Measurements from ENCODE around the gene ARHGAP22. TPM values are rescaled to one million over a fixed set of nuclear protein-coding genes. Genes with fewer than 3 reads are reported as not detected.

The ARHGAP22 gene
- total RNA-seq, 1 experiment from 2014 or later, result not detected

DNA sequence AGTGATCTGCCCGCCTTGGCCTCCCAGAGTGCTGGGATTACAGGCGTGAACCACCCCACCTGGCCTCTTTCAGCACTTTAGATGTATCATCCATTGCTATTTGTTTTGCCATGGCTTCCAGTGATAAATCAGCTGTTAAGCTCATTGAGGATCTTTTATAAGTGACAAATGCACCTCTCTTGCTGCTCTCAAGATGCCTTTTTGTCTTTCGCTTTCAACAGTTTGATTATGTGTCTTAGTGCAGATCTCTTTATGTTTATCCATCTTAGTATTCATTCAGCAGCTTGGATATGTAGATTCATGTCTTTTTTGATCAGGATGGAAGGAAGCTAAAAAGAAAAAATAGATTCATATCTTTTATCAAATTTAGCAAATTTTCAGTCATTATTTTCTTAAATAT is 192.8 kb downstream of the ARHGAP22 start:
- Histone ChIP-seq H3K4me3 (no peak overlapping the region), H3K27ac (no peak overlapping the region), H3K4me1 (no peaks in the 10 kb centered on the region), H3K27me3 (no peaks in the 10 kb centered on the region), H3K36me3 (peaks cover 12% of the 10 kb centered on the region), H3K9me3 (replicated peaks) (no peaks in the 10 kb centered on the region; the same call in 1 of the 2 replicates)
- no peak for DNase-seq

GRCh38 chr10:48411510-48411909 is 193.4 kb downstream of the ARHGAP22 start:
- no peak overlapping the region for H3K27ac ChIP-seq
- no peaks in the 10 kb centered on the region for H3K4me1 ChIP-seq
- DNase-seq, result no peak
- H3K36me3 ChIP-seq, result peaks cover 12% of the 10 kb centered on the region
- H3K27me3 ChIP-seq, result no peaks in the 10 kb centered on the region
- no peaks in the 10 kb centered on the region; the same call in 1 of the 2 replicates for H3K9me3 ChIP-seq (replicated peaks)
- H3K4me3 ChIP-seq, result no peak overlapping the region

- Histone ChIP-seq H3K4me1 (no peaks in the 10 kb centered on the region), H3K4me3 (no peak overlapping the region), H3K36me3 (peaks cover 12% of the 10 kb centered on the region), H3K9me3 (replicated peaks) (no peaks in the 10 kb centered on the region; the same call in 1 of the 2 replicates), H3K27me3 (no peaks in the 10 kb centered on the region), H3K27ac (no peak overlapping the region)
- DNase-seq, result no peak
Measured at GRCh38 chr10:48410503-48410902, 194.4 kb downstream of the ARHGAP22 start.

DNA sequence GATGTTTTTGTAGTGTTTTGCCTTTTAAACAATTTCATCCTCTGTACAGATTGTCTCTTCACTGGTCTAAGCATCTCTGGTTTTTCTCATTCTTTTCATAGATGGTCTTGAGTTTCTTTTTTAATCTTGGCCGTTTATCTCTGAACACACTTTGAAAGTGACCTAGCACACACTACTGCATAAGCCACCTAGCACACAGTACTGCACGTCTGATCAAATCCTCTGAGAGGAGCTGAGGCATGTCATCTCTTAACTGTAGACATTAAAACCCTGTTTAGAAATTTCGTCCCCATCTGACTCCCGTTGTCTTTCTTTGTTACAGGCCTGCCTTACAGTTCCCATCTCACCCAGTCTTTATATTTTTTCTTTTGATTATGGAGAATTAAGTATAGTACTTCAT is 198.2 kb downstream of the ARHGAP22 start:
- H3K36me3 ChIP-seq, result peaks cover 7% of the 10 kb centered on the region
- no peak overlapping the region for H3K27ac ChIP-seq
- no peak for DNase-seq
- no peak overlapping the region for H3K4me3 ChIP-seq
- no peaks in the 10 kb centered on the region for H3K9me3 ChIP-seq (replicated peaks)
- peaks cover 10% of the 10 kb centered on the region for H3K4me1 ChIP-seq
- no peaks in the 10 kb centered on the region for H3K27me3 ChIP-seq

DNA sequence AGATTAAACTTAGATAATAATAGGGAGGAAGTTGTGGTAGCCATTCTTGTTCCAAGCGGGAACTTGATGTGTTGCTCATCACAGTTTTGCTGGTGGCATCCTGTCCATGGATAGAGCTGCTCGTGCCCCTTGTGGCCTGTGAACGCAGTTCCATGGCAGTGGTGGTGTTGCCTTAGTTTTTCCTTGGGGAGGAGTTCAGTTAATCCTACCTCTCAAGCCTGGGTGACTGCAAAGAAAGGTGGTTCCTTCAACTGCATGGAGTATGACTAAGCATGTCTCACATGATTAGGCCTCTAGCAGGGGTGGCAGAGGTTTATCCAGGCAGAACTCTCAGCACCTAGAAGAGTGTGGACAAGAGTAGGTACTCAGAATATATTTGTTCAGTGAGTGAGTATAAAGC is 198.7 kb downstream of the ARHGAP22 start:
- Histone ChIP-seq H3K36me3 (peaks cover 7% of the 10 kb centered on the region), H3K4me3 (no peak overlapping the region), H3K27me3 (no peaks in the 10 kb centered on the region), H3K27ac (no peak overlapping the region), H3K9me3 (replicated peaks) (no peaks in the 10 kb centered on the region), H3K4me1 (peaks cover 10% of the 10 kb centered on the region)
- DNase-seq, result no peak

GRCh38 chr10:48404646-48405045 is 200.2 kb downstream of the ARHGAP22 start:
- no peaks in the 10 kb centered on the region for H3K9me3 ChIP-seq (replicated peaks)
- peaks cover 16% of the 10 kb centered on the region for H3K4me1 ChIP-seq
- no peak overlapping the region for H3K4me3 ChIP-seq
- DNase-seq, result no peak
- no peaks in the 10 kb centered on the region; the same call in 1 of the 2 replicates for H3K36me3 ChIP-seq
- H3K27me3 ChIP-seq, result no peaks in the 10 kb centered on the region
- H3K27ac ChIP-seq, result no peak overlapping the region

DNA sequence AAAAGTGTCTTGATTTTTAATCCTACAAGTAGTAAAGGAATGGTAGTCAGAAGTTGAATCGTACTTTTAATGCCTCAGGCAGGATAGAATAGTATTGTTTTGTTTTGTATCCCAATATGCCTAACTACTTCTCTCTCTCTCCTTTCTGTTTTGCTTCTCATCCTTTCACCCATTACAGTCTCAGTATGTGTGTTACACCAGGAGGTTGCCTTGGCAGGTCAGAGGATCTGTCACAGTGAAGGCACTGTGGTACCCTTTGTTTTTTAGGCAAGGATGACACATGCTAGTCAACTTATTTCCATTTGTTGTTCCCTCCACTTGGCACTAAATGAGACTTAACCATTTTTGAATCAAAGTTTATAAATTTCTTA is 204.0 kb downstream of the ARHGAP22 start:
- no peak overlapping the region for H3K4me3 ChIP-seq
- peaks cover 24% of the 10 kb centered on the region for H3K4me1 ChIP-seq
- no peaks in the 10 kb centered on the region for H3K9me3 ChIP-seq (replicated peaks)
- DNase-seq, result no peak
- H3K36me3 ChIP-seq, result no peaks in the 10 kb centered on the region; the same call in 1 of the 2 replicates
- H3K27me3 ChIP-seq, result no peaks in the 10 kb centered on the region
- H3K27ac ChIP-seq, result no peak overlapping the region

GRCh38 chr10:48400129-48400849 is 204.6 kb downstream of the ARHGAP22 start:
- no peaks in the 10 kb centered on the region for H3K9me3 ChIP-seq (replicated peaks)
- no peak overlapping the region for H3K4me3 ChIP-seq
- H3K27me3 ChIP-seq, result no peaks in the 10 kb centered on the region
- peaks cover 24% of the 10 kb centered on the region for H3K4me1 ChIP-seq
- H3K27ac ChIP-seq, result no peak overlapping the region
- H3K36me3 ChIP-seq, result no peaks in the 10 kb centered on the region; the same call in 1 of the 2 replicates
- DNase-seq, result no peak

DNA sequence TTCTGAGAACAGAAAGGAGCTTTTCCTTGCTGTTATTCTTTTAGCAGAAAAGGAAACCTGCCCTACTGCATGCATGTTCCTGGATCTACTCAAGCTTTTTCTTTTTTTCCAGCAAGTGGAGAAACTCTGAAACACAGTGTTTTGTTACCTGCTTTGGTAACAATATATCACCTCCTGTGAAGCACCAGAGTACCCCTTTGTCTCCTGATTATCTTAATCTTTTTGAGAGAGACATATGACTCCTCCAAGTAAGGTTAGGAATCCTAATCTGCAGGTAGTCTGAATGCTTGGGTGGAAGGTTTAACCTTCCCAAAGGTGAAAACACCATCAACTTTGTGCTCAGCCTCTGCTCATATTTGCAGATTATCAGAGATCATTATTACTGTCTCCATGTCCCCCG is 205.3 kb downstream of the ARHGAP22 start:
- Histone ChIP-seq H3K36me3 (no peaks in the 10 kb centered on the region; the same call in 1 of the 2 replicates), H3K27me3 (no peaks in the 10 kb centered on the region), H3K9me3 (replicated peaks) (no peaks in the 10 kb centered on the region), H3K27ac (no peak overlapping the region), H3K4me1 (peaks cover 24% of the 10 kb centered on the region), H3K4me3 (no peak overlapping the region)
- DNase-seq, result no peak

GRCh38 chr10:48399056-48399541 is 205.8 kb downstream of the ARHGAP22 start:
- Histone ChIP-seq H3K9me3 (replicated peaks) (no peaks in the 10 kb centered on the region), H3K27me3 (no peaks in the 10 kb centered on the region), H3K36me3 (no peaks in the 10 kb centered on the region), H3K27ac (no peak overlapping the region), H3K4me1 (peaks cover 24% of the 10 kb centered on the region), H3K4me3 (no peak overlapping the region)
- no peak for DNase-seq

DNA sequence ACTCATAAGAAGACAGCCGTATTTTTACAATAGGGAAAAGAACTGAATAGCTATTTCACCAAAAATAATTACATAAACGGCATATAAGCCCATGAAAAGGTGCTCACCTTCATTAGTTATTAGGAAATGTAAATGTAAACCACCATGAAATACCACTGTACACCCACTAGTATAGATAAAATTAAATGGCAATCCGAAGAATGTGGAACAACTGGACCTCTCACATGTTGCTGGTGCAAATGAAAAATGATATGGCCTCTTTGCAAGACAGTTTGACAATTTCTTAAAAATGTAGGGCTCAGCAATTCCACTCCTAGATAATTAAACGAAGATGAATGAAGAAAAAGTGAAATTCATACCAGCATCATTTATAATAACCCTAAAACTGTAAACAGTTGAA is 206.6 kb downstream of the ARHGAP22 start:
- H3K4me3 ChIP-seq, result no peak overlapping the region
- H3K36me3 ChIP-seq, result no peaks in the 10 kb centered on the region
- DNase-seq, result no peak
- H3K27ac ChIP-seq, result no peak overlapping the region; the same call in 1 of the 2 replicates
- no peaks in the 10 kb centered on the region for H3K27me3 ChIP-seq
- no peaks in the 10 kb centered on the region for H3K9me3 ChIP-seq (replicated peaks)
- H3K4me1 ChIP-seq, result peaks cover 24% of the 10 kb centered on the region

Other genes starting within 250 kb of the ARHGAP22 start
- not detected in 2 replicates for gene WDFY4, start 79.8 kb upstream of the ARHGAP22 start, total RNA-seq (2014; rRNA removed; shearing (Covaris generic))